Esophagus squamous epithelium (tissue), 4 donors: ENCODE results near the gene CCDC38.

ENCODE experiments used
- CTCF ChIP-seq, 6 experiments: fragments of 450-650 bp in 4 of 6; fragments of 200-600 bp in 2 of 6; sonication (generic) in 2 of 6; IDR thresholded peaks; one replicate each; pipeline ENCODE4 v1.5.1; 2016 to 2019; ENCODE audit warnings: antibody characterized with exemption in 6 of 6, mild to moderate bottlenecking in 4 of 6, moderate library complexity in 4 of 6
- POLR2A ChIP-seq, 4 donors: fragments of 450-650 bp; IDR thresholded peaks; one replicate each; pipeline ENCODE4 v1.6.1; 2017; ENCODE audit warnings: antibody characterized with exemption in 4 of 4, mild to moderate bottlenecking in 4 of 4, moderate library complexity in 3 of 4

- TF ChIP-seq CTCF (IDR thresholded peaks at IDR 0.05) = no peak
- TF ChIP-seq POLR2A (IDR thresholded peaks at IDR 0.05) = no peak
Observed at GRCh38 chr12:95989504-95990123, 47.2 kb upstream of the CCDC38 start.
